Psoas muscle (tissue), 8 donors: ENCODE data around the gene TMED9. TPM values are rescaled to one million over a fixed set of nuclear protein-coding genes. Genes with fewer than 3 reads are reported as not detected.

Experiments
- ATAC-seq, 4 donors: fragments of 200-7000 bp; cut with Tn5 transposase; one replicate each; pipeline ENCODE4 v1.9.1; 2020; ENCODE audit warnings: moderate library complexity in 3 of 4, mild to moderate bottlenecking in 2 of 4
- DNase-seq, 2 donors: peaks; one replicate each; pipeline ENCODE4 v3.0.0-alpha.2; 2020
- H3K27ac ChIP-seq: fragments of 200-600 bp; one replicate; pipeline ENCODE4 v1.8.0; 2022
- H3K27me3 ChIP-seq, 3 donors: fragments of 200-600 bp in 1 of 3; one replicate each; pipeline versions ENCODE4 v1.6.1 to v1.8.0; 2013 to 2022; ENCODE audit warnings: low read length in 2 of 3, mild to moderate bottlenecking in 2 of 3, moderate library complexity in 1 of 3; ENCODE audit not compliant: insufficient read depth in 3 of 3
- H3K36me3 ChIP-seq, 2 donors: fragments of 200-600 bp in 1 of 2; one replicate each; pipeline versions ENCODE4 v1.6.1 to v1.8.0; 2013 to 2022; ENCODE audit warnings: low read depth in 1 of 2, mild to moderate bottlenecking in 1 of 2, moderate library complexity in 1 of 2; ENCODE audit not compliant: insufficient read depth in 1 of 2
- H3K4me1 ChIP-seq: fragments of 200-600 bp; one replicate; pipeline ENCODE4 v1.8.0; 2022
- H3K4me3 ChIP-seq: fragments of 200-600 bp; one replicate; pipeline ENCODE4 v1.8.0; 2022; ENCODE audit warnings: mild to moderate bottlenecking
- H3K9me3 ChIP-seq: fragments of 200-600 bp; one replicate; pipeline ENCODE4 v1.8.0; 2022
- WGBS, 3 donors: extraction: QIAGEN DNeasy Blood & Tissue Kit; methylation state at CpG; one replicate each; pipeline versions ENCODE4 v1.1.6 to v1.1.7; 2013; 5-methylcytosine and 5-hydroxymethylcytosine counted together
- intact Hi-C, 2 donors: fragments of 100-400 bp; cut with DNase I; formaldehyde crosslinking; loops; one replicate each; pipeline versions ENCODE4 v1.11.0 to v1.14.2; 2022
- polyA plus RNA-seq, 3 donors: library from polyadenylated mRNA; stranded (reverse); fragments of 200-250 nt; gene quantifications; one replicate each; pipeline ENCODE4 v1.2.3, GENCODE V29; 2013
- total RNA-seq, 4 donors: library from RNA; stranded (reverse); fragmentation: NEBNext Ultra II Directional in 2 of 4; extraction: Animal tissue kit (Norgen Biotek cat#: 25700) in 2 of 4; gene quantifications; one replicate each; pipeline versions ENCODE4 v1.2.1 to v1.2.4, GENCODE V29; 2021 to 2023
- TF ChIP-seq, protein P1 (sequence below): fragments of 200-600 bp; IDR thresholded peaks from one replicate; pipeline ENCODE4 v1.8.0; 2022; ENCODE audit warnings: antibody characterized with exemption
- donor health status: healthy with polysubstance abuse.
- donor health status: DM: no; HTN: no; CAD: no; lungs with moderate emphysema.
- donor health status: Bipolar disorder and iron deficiency.
- donor health status: healthy.
- donor health status: DM: yes; HTN: yes; CAD: no.
- donor health status: DM: no; HTN: no; CAD: no.
- donor health status: DM: no; HTN: no; CAD: no.
- donor health status: DM: yes; HTN: yes; CAD: no.

Gene TMED9
- total and polyA plus RNA-seq, 7 donors = 47.5 to 185 (median 71.9) TPM

DNA sequence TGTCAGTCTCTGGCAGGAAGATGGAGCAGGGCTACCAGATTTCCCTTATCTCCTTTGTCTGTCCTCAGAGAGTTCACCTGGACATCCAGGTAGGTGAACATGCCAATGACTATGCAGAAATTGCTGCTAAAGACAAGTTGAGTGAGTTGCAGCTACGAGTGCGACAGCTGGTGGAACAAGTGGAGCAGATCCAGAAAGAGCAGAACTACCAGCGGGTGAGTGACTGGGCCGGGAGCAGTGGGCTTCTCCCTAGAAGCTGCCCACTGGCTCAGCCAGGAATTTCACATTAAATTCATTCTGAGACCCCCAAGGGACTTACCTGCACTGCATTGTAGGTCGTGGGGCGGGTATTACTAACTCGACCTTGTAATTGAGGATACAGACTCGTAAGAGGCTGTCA lies 2.1 kb downstream of the TMED9 start:
- Histone ChIP-seq H3K4me1 (peaks cover 10% of the 10 kb centered on the region), H3K4me3 (no peak overlapping the region), H3K27ac (no peak overlapping the region), H3K27me3 (peaks cover 0 to 14% (median 0%) of the 10 kb centered on the region in 3 donors), H3K36me3 (peaks cover 15 to 38% of the 10 kb centered on the region in 2 donors), H3K9me3 (no peaks in the 10 kb centered on the region)
- intact Hi-C loops = loop anchor here in 1 of 2 donors (10.0 kb wide), 1 partner anchor 49 kb away; no protein-coding TSS in a partner anchor
- ATAC-seq (no peak), DNase-seq (no peak)
- WGBS, 3 donors = 83 to 92% (median 84%) methylated on average over 8 of the region's 8 CpGs
- TF ChIP-seq, protein P1, sequence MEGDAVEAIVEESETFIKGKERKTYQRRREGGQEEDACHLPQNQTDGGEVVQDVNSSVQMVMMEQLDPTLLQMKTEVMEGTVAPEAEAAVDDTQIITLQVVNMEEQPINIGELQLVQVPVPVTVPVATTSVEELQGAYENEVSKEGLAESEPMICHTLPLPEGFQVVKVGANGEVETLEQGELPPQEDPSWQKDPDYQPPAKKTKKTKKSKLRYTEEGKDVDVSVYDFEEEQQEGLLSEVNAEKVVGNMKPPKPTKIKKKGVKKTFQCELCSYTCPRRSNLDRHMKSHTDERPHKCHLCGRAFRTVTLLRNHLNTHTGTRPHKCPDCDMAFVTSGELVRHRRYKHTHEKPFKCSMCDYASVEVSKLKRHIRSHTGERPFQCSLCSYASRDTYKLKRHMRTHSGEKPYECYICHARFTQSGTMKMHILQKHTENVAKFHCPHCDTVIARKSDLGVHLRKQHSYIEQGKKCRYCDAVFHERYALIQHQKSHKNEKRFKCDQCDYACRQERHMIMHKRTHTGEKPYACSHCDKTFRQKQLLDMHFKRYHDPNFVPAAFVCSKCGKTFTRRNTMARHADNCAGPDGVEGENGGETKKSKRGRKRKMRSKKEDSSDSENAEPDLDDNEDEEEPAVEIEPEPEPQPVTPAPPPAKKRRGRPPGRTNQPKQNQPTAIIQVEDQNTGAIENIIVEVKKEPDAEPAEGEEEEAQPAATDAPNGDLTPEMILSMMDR = no peak

DNA sequence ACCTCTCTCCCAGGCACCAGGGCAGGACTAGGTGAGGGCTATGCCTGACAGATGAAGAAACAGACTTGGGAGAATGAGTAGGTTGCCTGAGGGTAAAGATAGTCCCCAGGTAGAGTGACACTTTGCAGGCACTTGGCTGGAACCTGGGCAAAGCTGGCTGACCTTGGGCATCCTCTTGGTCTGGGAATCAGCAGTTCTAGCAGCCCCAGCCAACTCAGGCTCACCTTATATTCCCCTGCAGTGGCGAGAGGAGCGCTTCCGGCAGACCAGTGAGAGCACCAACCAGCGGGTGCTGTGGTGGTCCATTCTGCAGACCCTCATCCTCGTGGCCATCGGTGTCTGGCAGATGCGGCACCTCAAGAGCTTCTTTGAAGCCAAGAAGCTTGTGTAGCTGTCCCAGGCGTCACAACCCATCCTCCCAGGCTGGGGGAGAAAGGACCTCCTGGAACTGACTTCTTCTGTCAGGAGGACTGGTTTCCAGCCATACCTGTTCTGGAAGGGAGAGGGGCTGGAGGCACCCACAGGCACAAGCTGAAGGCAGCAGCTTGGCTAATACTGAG lies 3.1 kb downstream of the TMED9 start:
- Histone ChIP-seq H3K4me1 (peaks cover 10% of the 10 kb centered on the region), H3K4me3 (no peak overlapping the region), H3K36me3 (peaks cover 15 to 38% of the 10 kb centered on the region in 2 donors), H3K27me3 (peaks cover 0 to 8% (median 0%) of the 10 kb centered on the region in 3 donors), H3K27ac (no peak overlapping the region), H3K9me3 (no peaks in the 10 kb centered on the region)
- DNase-seq = no peak
- 87 to 95% (median 92%) methylated on average over 8 of the region's 8 CpGs for WGBS, 3 donors
- ATAC-seq = no peak
- TF ChIP-seq, protein P1 = no peak
- intact Hi-C loops = loop anchor here in 1 of 2 donors (10.0 kb wide), 1 partner anchor 50 kb away; no protein-coding TSS in a partner anchor

DNA sequence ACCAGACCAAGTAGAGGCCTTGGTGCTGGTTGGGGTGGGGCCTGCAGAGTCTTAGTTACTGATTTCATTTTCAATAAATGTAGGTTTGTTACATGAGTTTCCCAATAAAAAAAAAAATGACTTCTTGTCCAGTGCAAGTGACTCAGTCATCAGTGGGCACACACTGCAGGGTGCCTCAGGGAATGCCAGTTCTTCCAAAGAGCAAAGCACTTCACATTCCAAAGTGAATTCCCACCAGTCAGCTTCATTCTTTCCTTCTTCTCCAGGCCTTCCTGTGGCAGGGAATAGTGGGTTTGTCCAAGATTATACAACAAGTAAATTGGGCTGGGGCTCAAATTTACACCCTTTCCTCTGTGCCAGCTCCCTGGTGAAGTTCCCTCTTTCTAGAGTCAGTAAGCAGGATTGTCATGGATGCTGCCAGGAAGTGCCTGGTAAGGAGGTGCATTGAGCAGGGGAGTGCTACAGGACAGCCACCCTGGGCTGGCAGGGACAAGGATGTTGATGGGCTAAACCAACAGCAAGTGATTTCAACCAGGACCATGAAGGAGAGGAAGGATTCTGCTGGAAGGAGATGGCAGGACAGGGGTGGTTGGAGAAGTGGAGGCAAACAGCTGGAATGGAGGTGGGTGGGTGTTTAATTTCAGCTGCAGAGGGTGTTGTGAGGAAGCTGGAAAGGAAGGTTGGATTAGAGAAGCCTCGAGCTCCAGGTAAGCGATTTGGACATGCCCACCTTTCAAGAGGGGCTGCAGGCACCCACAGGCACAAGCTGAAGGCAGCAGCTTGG lies 4.2 kb downstream of the TMED9 start:
- TF ChIP-seq, protein P1 = no peak
- H3K27me3 ChIP-seq = no peaks in the 10 kb centered on the region
- H3K4me1 ChIP-seq = peaks cover 16% of the 10 kb centered on the region
- no peaks in the 10 kb centered on the region for H3K9me3 ChIP-seq
- ATAC-seq (no peak), DNase-seq (no peak)
- no peak overlapping the region for H3K27ac ChIP-seq
- H3K4me3 ChIP-seq = no peak overlapping the region
- 93 to 100% (median 97%) methylated on average over 2 of the region's 2 CpGs for WGBS, 3 donors
- H3K36me3 ChIP-seq = peaks cover 15 to 38% of the 10 kb centered on the region in 2 donors
- intact Hi-C loops = loop anchor here in 1 of 2 donors (10.0 kb wide), 1 partner anchor 51 kb away; no protein-coding TSS in a partner anchor

DNA sequence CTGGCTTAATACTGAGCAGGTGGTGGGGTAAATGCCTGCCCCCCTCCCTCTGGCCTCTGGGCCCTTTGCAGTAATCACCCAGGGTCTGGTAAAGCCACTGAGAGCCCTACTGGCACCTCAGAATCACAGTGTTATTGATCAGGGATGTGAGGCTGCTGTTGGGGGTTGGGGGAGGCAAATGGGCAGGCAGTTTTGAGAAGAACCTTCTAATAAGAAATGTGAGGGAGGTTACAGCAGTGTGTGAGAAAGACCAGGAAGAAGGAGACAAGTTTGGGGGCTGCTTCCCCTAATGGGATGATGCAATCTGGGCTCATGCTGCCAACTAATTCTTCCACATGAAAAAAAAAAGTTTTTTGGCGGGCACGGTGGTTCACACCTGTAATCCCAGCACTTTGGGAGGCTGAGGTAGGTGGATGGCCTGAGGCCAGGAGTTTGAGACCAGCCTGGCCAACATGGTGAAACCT lies 4.8 kb downstream of the TMED9 start:
- TF ChIP-seq, protein P1 = no peak
- DNase-seq = no peak
- Histone ChIP-seq H3K36me3 (peaks cover 15 to 38% of the 10 kb centered on the region in 2 donors), H3K4me1 (peaks cover 21% of the 10 kb centered on the region), H3K27me3 (no peaks in the 10 kb centered on the region), H3K27ac (no peak overlapping the region), H3K4me3 (no peak overlapping the region), H3K9me3 (no peaks in the 10 kb centered on the region)
- intact Hi-C loops = loop anchor here in 1 of 2 donors (10.0 kb wide), 1 partner anchor 52 kb away; no protein-coding TSS in a partner anchor
- 87 to 94% (median 89%) methylated on average over 2 of the region's 2 CpGs for WGBS, 3 donors
- no peak for ATAC-seq
